AG09319 (cell line): Measurements from ENCODE around the gene C11orf58.

Source experiments
- DNase-seq: peaks from one replicate; pipeline ENCODE4 v3.0.0-alpha.2; 2010; ENCODE audit warnings: low read depth; ENCODE audit errors: extremely low read depth
- CTCF ChIP-seq: IDR thresholded peaks from 2 replicates; pipeline ENCODE4 v1.5.1; 2011; ENCODE audit warnings: low read depth, mild to moderate bottlenecking, inconsistent platforms, low read length, moderate library complexity

Gene C11orf58

GRCh38 chr11:16780698-16781550 is 42.5 kb downstream of the C11orf58 start:
- no peak for TF ChIP-seq CTCF
- no peak for DNase-seq

GRCh38 chr11:16781936-16782919 is 43.8 kb downstream of the C11orf58 start:
- no peak for TF ChIP-seq CTCF
- DNase-seq = no peak

GRCh38 chr11:16783321-16783801 is 44.9 kb downstream of the C11orf58 start:
- no peak for TF ChIP-seq CTCF
- DNase-seq = no peak

GRCh38 chr11:16784097-16784496 is 45.6 kb downstream of the C11orf58 start:
- DNase-seq = no peak
- TF ChIP-seq CTCF = no peak

- no peak for TF ChIP-seq CTCF
- DNase-seq = no peak
Observed at GRCh38 chr11:16784666-16785065, 46.2 kb downstream of the C11orf58 start.

GRCh38 chr11:16785520-16786128 is 47.2 kb downstream of the C11orf58 start:
- DNase-seq = peak; percentile 54
- TF ChIP-seq CTCF = peak; percentile 94
